Measurements from ENCODE around the gene INPP5A. TPM values are rescaled to one million over a fixed set of nuclear protein-coding genes. Genes with fewer than 3 reads are reported as not detected.

The INPP5A gene
- total and polyA plus RNA-seq, 9 of the 15 experiments (the other 6 are each of a cell fraction or from before 2014, with no cell fraction given): 0.66 to 11.6 (median 7.7) TPM

DNA sequence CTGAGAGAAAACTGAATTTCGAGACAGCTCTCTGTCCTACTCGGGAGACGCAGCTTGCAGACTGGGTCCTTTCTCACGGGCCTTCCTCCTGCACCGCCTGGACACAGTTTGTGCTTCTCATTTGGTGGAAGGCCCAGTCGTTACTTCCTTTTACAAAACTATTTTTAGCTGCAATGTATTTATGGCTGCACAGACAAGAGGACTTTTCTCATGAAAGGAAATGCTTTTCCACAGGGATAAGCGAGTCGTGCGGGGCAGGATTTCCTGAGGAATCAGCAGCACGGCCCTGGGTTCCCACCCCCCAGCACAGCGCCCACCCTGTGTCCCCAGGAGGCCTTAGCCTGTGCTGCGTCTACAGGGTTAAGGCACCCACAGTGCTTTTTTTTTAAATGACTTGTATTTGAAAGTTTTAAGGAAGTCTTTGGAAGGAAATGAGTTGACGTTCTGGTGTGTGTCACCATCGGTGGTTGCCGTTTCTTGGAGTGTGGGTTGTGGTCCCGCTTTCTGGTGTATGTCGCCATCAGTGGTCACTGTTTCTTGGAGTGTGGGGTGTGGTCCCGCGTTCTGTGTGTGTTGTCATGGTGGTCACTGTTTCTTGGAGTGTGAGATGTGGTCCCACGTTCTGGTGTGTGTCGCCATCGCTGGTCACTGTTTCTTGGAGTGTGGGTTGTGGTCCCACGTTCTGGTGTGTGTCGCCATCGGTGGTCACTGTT, 50.9 kb downstream of the INPP5A start:
- peaks cover 0 to 29% of the 10 kb centered on the region in 2 experiments; a peak in 3 of 5 replicates for H3K4me1 ChIP-seq (replicated peaks in 1 of 2; ENCODE audit: control insufficient read depth in 2 of 2, insufficient read depth in 2 of 2, low read length in 2 of 2)
- ChIA-PET POLR2A (no interaction called here), CTCF (ENCODE audit: low intra/inter-chr PET ratio) (no interaction called here)
- no peaks in the 10 kb centered on the region for H4K20me1 ChIP-seq (replicated peaks; ENCODE audit: control insufficient read depth, insufficient read depth, low read length)
- WGBS (ENCODE audit: insufficient coverage, low coverage, missing lambda C conversion rate): 49% methylated on average over 23 of the region's 25 CpGs
- FAIRE-seq (no peak), ATAC-seq (no peak), DNase-seq (ENCODE audit: extremely low read depth in 1 of 4, low spot score in 3 of 4) (no peak)
- H3K79me2 ChIP-seq (ENCODE audit: control insufficient read depth, insufficient read depth, low read length): no peaks in the 10 kb centered on the region; the same call in 2 of the 3 replicates
- no peaks in the 10 kb centered on the region for H3K27me3 ChIP-seq (ENCODE audit: control insufficient read depth in 2 of 2, insufficient read depth in 2 of 2, low read length in 2 of 2)
- no peak for TF ChIP-seq ZNF133 (CRISPR knock-in tag; IDR thresholded peaks at IDR 0.05)
- 0 out of 2 replicates have a peak, but pooled peaks have one; percentile 30 for TF ChIP-seq MEF2D (tag; conservative IDR thresholded peaks at IDR 0.05; ENCODE audit: low read depth)
- intact Hi-C loops (cut with micrococcal nuclease): no loop called here
- BruUV-seq (replicated peaks): no TSS peak
- H3K4me3 ChIP-seq: no peak overlapping the region
- in situ Hi-C loops (cut with MboI): no loop called here
- no peaks in the 10 kb centered on the region for H3K36me3 ChIP-seq (ENCODE audit: control insufficient read depth, insufficient read depth, low read length)
- H2AFZ ChIP-seq (ENCODE audit: low read depth, low read length): no peak overlapping the region
- no peak overlapping the region for H3K4me2 ChIP-seq (ENCODE audit: insufficient read depth, low read length)
- H3K9me1 ChIP-seq (ENCODE audit: control insufficient read depth, insufficient read depth, low read length): no peaks in the 10 kb centered on the region
- H3K27ac ChIP-seq (ENCODE audit: extremely low read depth, low read depth, low read length): no peak overlapping the region
- no peaks in the 10 kb centered on the region for H3K9me3 ChIP-seq (replicated peaks; ENCODE audit: control insufficient read depth, insufficient read depth, low read depth, low read length)
- no peak overlapping the region for H3K9ac ChIP-seq (ENCODE audit: insufficient read depth in 1 of 2, low read depth in 2 of 2, low read length in 2 of 2)

DNA sequence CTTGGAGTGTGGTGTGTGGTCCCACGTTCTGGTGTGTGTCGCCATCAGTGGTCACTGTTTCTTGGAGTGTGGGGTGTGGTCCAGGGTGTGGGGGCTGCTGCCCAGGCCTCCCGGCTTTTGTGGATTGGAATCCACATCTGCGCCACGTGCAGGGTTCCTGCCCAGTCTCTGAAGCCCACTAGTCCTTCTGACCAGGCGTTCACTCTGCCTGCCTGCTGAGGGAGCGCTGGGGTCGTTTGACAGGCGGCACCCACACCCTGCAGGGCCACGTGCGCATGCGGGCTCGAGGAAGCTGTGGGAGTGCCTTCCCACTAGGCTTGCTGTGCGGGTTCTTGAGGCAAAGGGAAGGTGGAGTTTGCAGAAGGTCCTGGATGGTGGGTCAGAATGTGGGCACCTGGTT, 51.4 kb downstream of the INPP5A start:
- ChIA-PET CTCF (ENCODE audit: low intra/inter-chr PET ratio) (no interaction called here), POLR2A (no interaction called here)
- in situ Hi-C loops (cut with MboI): no loop called here
- H3K9me1 ChIP-seq (ENCODE audit: control insufficient read depth, insufficient read depth, low read length): no peaks in the 10 kb centered on the region
- DNase-seq (ENCODE audit: extremely low read depth in 1 of 4, low spot score in 3 of 4): no peak
- H3K27ac ChIP-seq (ENCODE audit: extremely low read depth, low read depth, low read length): no peak overlapping the region
- no peak overlapping the region for H3K9ac ChIP-seq (ENCODE audit: insufficient read depth in 1 of 2, low read depth in 2 of 2, low read length in 2 of 2)
- WGBS (ENCODE audit: insufficient coverage, low coverage, missing lambda C conversion rate): 49% methylated on average over 10 of the region's 14 CpGs
- no peak overlapping the region for H3K4me2 ChIP-seq (ENCODE audit: insufficient read depth, low read length)
- H3K9me3 ChIP-seq (replicated peaks; ENCODE audit: control insufficient read depth, insufficient read depth, low read depth, low read length): no peaks in the 10 kb centered on the region
- H3K79me2 ChIP-seq (ENCODE audit: control insufficient read depth, insufficient read depth, low read length): no peaks in the 10 kb centered on the region; the same call in 2 of the 3 replicates
- H4K20me1 ChIP-seq (replicated peaks; ENCODE audit: control insufficient read depth, insufficient read depth, low read length): no peaks in the 10 kb centered on the region
- no peak overlapping the region for H2AFZ ChIP-seq (ENCODE audit: low read depth, low read length)
- no peak overlapping the region for H3K4me3 ChIP-seq
- no peaks in the 10 kb centered on the region for H3K27me3 ChIP-seq (ENCODE audit: control insufficient read depth in 2 of 2, insufficient read depth in 2 of 2, low read length in 2 of 2)
- ATAC-seq: no peak
- TF ChIP-seq, protein P1, sequence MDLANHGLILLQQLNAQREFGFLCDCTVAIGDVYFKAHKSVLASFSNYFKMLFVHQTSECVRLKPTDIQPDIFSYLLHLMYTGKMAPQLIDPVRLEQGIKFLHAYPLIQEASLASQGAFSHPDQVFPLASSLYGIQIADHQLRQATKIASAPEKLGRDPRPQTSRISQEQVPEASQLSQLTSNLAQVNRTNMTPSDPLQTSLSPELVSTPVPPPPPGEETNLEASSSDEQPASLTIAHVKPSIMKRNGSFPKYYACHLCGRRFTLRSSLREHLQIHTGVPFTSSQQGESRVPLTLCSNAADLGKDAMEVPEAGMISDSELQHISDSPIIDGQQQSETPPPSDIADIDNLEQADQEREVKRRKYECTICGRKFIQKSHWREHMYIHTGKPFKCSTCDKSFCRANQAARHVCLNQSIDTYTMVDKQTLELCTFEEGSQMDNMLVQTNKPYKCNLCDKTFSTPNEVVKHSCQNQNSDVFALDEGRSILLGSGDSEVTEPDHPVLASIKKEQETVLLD (IDR thresholded peaks at IDR 0.05): no peak
- peaks cover 0 to 29% of the 10 kb centered on the region in 2 experiments; a peak in 3 of 5 replicates for H3K4me1 ChIP-seq (replicated peaks in 1 of 2; ENCODE audit: control insufficient read depth in 2 of 2, insufficient read depth in 2 of 2, low read length in 2 of 2)
- intact Hi-C loops (cut with micrococcal nuclease): no loop called here
- BruUV-seq (replicated peaks): no TSS peak
- H3K36me3 ChIP-seq (ENCODE audit: control insufficient read depth, insufficient read depth, low read length): no peaks in the 10 kb centered on the region
- no peak for FAIRE-seq

Measured in K562 (cell line).